Measurements from ENCODE around the gene GPC6.

GPC6 gene

DNA sequence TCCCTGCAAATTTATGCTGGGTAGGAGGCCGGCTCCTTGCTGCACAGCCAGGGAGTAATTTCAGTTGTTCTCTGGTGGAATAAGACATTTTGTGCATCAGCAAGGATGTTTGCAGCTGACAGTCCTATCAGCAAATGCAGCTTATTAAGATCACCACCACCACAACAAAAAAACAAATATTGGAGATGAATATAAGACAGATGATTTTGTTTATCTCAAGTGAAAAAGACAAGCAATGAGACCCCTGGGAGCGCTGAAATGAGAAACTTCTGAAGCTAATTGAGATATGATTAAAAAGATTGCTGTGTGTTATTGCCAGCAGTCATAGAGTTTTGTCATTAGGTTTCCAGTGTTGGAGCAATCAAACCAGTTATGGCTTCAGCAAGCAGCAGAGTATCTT is 505.6 kb downstream of the GPC6 start:
- H3K79me2 ChIP-seq (ENCODE audit: insufficient read depth, low read length) = no peaks in the 10 kb centered on the region
- H3K4me3 ChIP-seq (ENCODE audit: low read length, poor library complexity, severe bottlenecking) = no peak overlapping the region
- H3K9me3 ChIP-seq (ENCODE audit: insufficient read depth, low read depth, low read length) = 0 out of 2 replicates have a peak, but pooled peaks cover 3% of the 10 kb centered on the region
- H3K27me3 ChIP-seq (ENCODE audit: insufficient read depth, low read length, poor library complexity, severe bottlenecking) = no peaks in the 10 kb centered on the region
- H3F3A ChIP-seq (ENCODE audit: low read depth) = no peaks in the 10 kb centered on the region
- no peak overlapping the region for H2AFZ ChIP-seq (ENCODE audit: low read length)
- H3K4me2 ChIP-seq (ENCODE audit: low read depth, low read length, poor library complexity, severe bottlenecking) = no peak overlapping the region
- H3K36me3 ChIP-seq (ENCODE audit: insufficient read depth, low read length) = no peaks in the 10 kb centered on the region
- peaks cover 4% of the 10 kb centered on the region for H3K4me1 ChIP-seq (ENCODE audit: insufficient read depth, low read length, poor library complexity, severe bottlenecking)
- no peak overlapping the region for H3K9ac ChIP-seq (ENCODE audit: low read depth, low read length, poor library complexity, severe bottlenecking)
- H3K9me2 ChIP-seq (replicated peaks; ENCODE audit: low read depth, low read length) = no peaks in the 10 kb centered on the region
- H4K20me1 ChIP-seq (ENCODE audit: insufficient read depth, low read length, poor library complexity, severe bottlenecking) = no peaks in the 10 kb centered on the region
- TF ChIP-seq, protein P1, sequence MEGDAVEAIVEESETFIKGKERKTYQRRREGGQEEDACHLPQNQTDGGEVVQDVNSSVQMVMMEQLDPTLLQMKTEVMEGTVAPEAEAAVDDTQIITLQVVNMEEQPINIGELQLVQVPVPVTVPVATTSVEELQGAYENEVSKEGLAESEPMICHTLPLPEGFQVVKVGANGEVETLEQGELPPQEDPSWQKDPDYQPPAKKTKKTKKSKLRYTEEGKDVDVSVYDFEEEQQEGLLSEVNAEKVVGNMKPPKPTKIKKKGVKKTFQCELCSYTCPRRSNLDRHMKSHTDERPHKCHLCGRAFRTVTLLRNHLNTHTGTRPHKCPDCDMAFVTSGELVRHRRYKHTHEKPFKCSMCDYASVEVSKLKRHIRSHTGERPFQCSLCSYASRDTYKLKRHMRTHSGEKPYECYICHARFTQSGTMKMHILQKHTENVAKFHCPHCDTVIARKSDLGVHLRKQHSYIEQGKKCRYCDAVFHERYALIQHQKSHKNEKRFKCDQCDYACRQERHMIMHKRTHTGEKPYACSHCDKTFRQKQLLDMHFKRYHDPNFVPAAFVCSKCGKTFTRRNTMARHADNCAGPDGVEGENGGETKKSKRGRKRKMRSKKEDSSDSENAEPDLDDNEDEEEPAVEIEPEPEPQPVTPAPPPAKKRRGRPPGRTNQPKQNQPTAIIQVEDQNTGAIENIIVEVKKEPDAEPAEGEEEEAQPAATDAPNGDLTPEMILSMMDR (conservative IDR thresholded peaks at IDR 0.05; ENCODE audit: low read length) = no peak
- TF ChIP-seq EZH2phosphoT487 (IDR thresholded peaks at IDR 0.05; ENCODE audit: borderline replicate concordance) = no peak

DNA sequence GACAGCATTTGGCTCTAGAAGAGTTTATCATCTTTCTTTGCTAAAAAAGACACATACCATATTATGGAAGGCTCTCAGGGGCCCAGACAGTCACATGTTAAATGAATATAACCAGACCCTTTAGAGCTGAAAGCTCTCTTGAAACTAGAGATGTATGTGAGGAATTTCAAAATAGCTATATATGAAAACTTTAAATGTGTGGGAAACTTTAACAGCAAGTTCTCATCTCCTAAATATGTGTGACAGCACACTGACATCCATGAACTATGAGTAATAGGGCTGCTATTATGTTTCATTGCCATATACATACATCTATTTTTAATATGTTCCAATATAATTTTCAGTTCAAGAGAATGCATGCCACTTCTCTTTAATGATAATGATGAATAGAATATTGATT is 509.5 kb downstream of the GPC6 start:
- TF ChIP-seq, protein P1 (conservative IDR thresholded peaks at IDR 0.05; ENCODE audit: low read length) = no peak
- no peak for TF ChIP-seq EZH2phosphoT487 (IDR thresholded peaks at IDR 0.05; ENCODE audit: borderline replicate concordance)
- no peak overlapping the region for H3K9ac ChIP-seq (ENCODE audit: low read depth, low read length, poor library complexity, severe bottlenecking)
- H3K4me3 ChIP-seq (ENCODE audit: low read length, poor library complexity, severe bottlenecking) = no peak overlapping the region
- no peak overlapping the region for H2AFZ ChIP-seq (ENCODE audit: low read length)
- H3K9me2 ChIP-seq (replicated peaks; ENCODE audit: low read depth, low read length) = no peaks in the 10 kb centered on the region
- no peaks in the 10 kb centered on the region for H3K4me1 ChIP-seq (ENCODE audit: insufficient read depth, low read length, poor library complexity, severe bottlenecking)
- no peaks in the 10 kb centered on the region for H3F3A ChIP-seq (ENCODE audit: low read depth)
- no peaks in the 10 kb centered on the region for H3K36me3 ChIP-seq (ENCODE audit: insufficient read depth, low read length)
- no peak overlapping the region for H3K4me2 ChIP-seq (ENCODE audit: low read depth, low read length, poor library complexity, severe bottlenecking)
- no peaks in the 10 kb centered on the region for H3K79me2 ChIP-seq (ENCODE audit: insufficient read depth, low read length)
- H4K20me1 ChIP-seq (ENCODE audit: insufficient read depth, low read length, poor library complexity, severe bottlenecking) = no peaks in the 10 kb centered on the region
- H3K9me3 ChIP-seq (ENCODE audit: insufficient read depth, low read depth, low read length) = no peaks in the 10 kb centered on the region
- H3K27me3 ChIP-seq (ENCODE audit: insufficient read depth, low read length, poor library complexity, severe bottlenecking) = no peaks in the 10 kb centered on the region

DNA sequence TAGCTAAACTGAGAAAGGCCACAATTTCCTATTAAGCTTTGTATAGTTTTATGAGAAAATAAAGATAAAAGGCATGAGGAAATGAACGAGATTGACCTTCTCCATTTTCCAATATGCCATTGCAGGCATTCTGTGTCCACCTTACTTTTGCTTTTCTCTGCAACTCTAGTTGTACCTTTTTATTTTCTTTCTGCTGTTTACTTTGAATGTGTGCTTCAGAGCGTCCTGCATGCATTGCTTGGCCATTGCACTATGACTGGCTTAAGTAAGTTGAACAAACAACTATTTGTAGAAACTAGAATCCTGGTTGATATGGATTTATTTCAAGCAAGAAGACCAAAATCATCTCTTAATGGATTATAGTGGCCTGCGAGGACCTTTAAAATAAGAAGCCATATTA is 510.3 kb downstream of the GPC6 start:
- Histone ChIP-seq H3K36me3 (ENCODE audit: insufficient read depth, low read length) (no peaks in the 10 kb centered on the region), H2AFZ (ENCODE audit: low read length) (no peak overlapping the region), H3K4me2 (ENCODE audit: low read depth, low read length, poor library complexity, severe bottlenecking) (no peak overlapping the region), H3K79me2 (ENCODE audit: insufficient read depth, low read length) (no peaks in the 10 kb centered on the region), H3K9ac (ENCODE audit: low read depth, low read length, poor library complexity, severe bottlenecking) (no peak overlapping the region), H3K4me3 (ENCODE audit: low read length, poor library complexity, severe bottlenecking) (no peak overlapping the region), H4K20me1 (ENCODE audit: insufficient read depth, low read length, poor library complexity, severe bottlenecking) (no peaks in the 10 kb centered on the region), H3K9me2 (replicated peaks; ENCODE audit: low read depth, low read length) (no peaks in the 10 kb centered on the region), H3K9me3 (ENCODE audit: insufficient read depth, low read depth, low read length) (no peaks in the 10 kb centered on the region), H3F3A (ENCODE audit: low read depth) (no peaks in the 10 kb centered on the region), H3K27me3 (ENCODE audit: insufficient read depth, low read length, poor library complexity, severe bottlenecking) (no peaks in the 10 kb centered on the region), H3K4me1 (ENCODE audit: insufficient read depth, low read length, poor library complexity, severe bottlenecking) (no peaks in the 10 kb centered on the region)
- TF ChIP-seq EZH2phosphoT487 (IDR thresholded peaks at IDR 0.05; ENCODE audit: borderline replicate concordance) = no peak
- TF ChIP-seq, protein P1 (conservative IDR thresholded peaks at IDR 0.05; ENCODE audit: low read length) = no peak
